SKM-1 (cell line): ENCODE data around the gene SPC24.

Experiments
- DNase-seq: peaks from one replicate; lab custom pipeline; 2025; ENCODE audit not compliant: unreplicated experiment; lab: John Stamatoyannopoulos, UW

Gene SPC24

GRCh38 chr19:11155373-11156120 lies at the start of gene SPC24:
Gene SPC24 (minus strand): TSS chr19:11155782. CDS start chr19:11155776, 6 bp downstream.
- peak; percentile 98 for DNase-seq

- DNase-seq: no peak
These were observed 49.4 kb upstream of the SPC24 start for GRCh38 chr19:11204943-11205349.

GRCh38 chr19:11204076-11204602 lies 48.6 kb upstream of the SPC24 start:
- DNase-seq: no peak

- no peak for DNase-seq
These were observed 47.9 kb upstream of the SPC24 start for GRCh38 chr19:11203194-11204075.

GRCh38 chr19:11202488-11203193 lies 47.1 kb upstream of the SPC24 start:
- no peak for DNase-seq

GRCh38 chr19:11201791-11202190 lies 46.2 kb upstream of the SPC24 start:
- DNase-seq: no peak

- no peak for DNase-seq
These were observed 45.3 kb upstream of the SPC24 start for GRCh38 chr19:11200931-11201330.

GRCh38 chr19:11200015-11200574 lies 44.5 kb upstream of the SPC24 start:
- DNase-seq: no peak

GRCh38 chr19:11199517-11199916 lies 43.9 kb upstream of the SPC24 start:
- no peak for DNase-seq

GRCh38 chr19:11198769-11199424 lies 43.3 kb upstream of the SPC24 start:
- DNase-seq: no peak

GRCh38 chr19:11198175-11198534 lies 42.6 kb upstream of the SPC24 start:
- DNase-seq: no peak

- peak; percentile 65 for DNase-seq
These were observed 42.0 kb upstream of the SPC24 start, which contains the start of gene KANK2 for GRCh38 chr19:11197291-11198174. Gene KANK2 (minus strand): TSS chr19:11197545. CDS start chr19:11194511, 3,034 bp downstream.

- no peak for DNase-seq
These were observed 41.1 kb upstream of the SPC24 start for GRCh38 chr19:11196406-11197287.

GRCh38 chr19:11195681-11196080 lies 40.1 kb upstream of the SPC24 start:
- no peak for DNase-seq

GRCh38 chr19:11194656-11195558 lies 39.3 kb upstream of the SPC24 start:
- DNase-seq: no peak

GRCh38 chr19:11194173-11194572 lies 38.6 kb upstream of the SPC24 start:
- no peak for DNase-seq
